T-helper 2 cell treated with Interferon-gamma antibody and Interleukin-4, amounts not matched to agents 5 μg/mL and 100 μg/mL, for 36 hours (primary cell): ENCODE measurements around the gene NUP214.
A peak's percentile ranks its signal among the peaks of the same experiment; 100 is the strongest.

ENCODE experiments used
- DNase-seq: peaks from one replicate; pipeline ENCODE4 v3.0.0; 2021; ENCODE audit warnings: low spot score
- H3K27ac Mint-ChIP-seq: one replicate; pipeline ENCODE4 v1.8.0; 2021; ENCODE audit warnings: mild to moderate bottlenecking, mixed read lengths
- H3K27me3 Mint-ChIP-seq: one replicate; pipeline ENCODE4 v1.8.0; 2021; ENCODE audit warnings: low read depth, mixed read lengths
- H3K36me3 Mint-ChIP-seq: one replicate; pipeline ENCODE4 v1.8.0; 2021; ENCODE audit warnings: low read depth, mixed read lengths
- H3K4me1 Mint-ChIP-seq: one replicate; pipeline ENCODE4 v1.8.0; 2021; ENCODE audit warnings: low read depth, mixed read lengths
- H3K4me3 Mint-ChIP-seq: one replicate; pipeline ENCODE4 v1.8.0; 2022; ENCODE audit warnings: mild to moderate bottlenecking, moderate library complexity, mixed read lengths
- H3K9me3 Mint-ChIP-seq: one replicate; pipeline ENCODE4 v1.8.0; 2021; ENCODE audit warnings: mixed read lengths

Gene NUP214

DNA sequence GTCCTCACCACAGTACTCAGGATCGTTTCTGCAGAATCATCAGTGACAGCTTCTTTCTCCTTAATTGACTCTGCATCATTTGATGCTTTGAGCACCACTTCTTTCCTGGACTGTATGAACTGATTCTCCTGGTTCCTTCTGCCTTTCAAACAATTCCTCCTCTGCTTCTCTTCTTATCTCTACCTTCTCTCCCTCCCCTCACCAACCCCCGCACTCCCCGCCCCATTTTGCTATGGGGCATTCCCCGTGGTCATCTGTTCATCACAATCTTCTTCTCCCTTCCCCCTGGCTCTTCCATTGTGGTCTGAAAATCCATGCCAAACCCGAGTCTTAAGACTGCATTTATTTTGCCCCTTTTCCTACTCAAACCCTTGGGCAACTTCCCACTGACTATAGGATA is 93.0 kb downstream of the NUP214 start:
- H3K27me3 Mint-ChIP-seq: no peaks in the 10 kb centered on the region
- H3K4me3 Mint-ChIP-seq: no peak overlapping the region
- no peak for DNase-seq
- no peaks in the 10 kb centered on the region for H3K4me1 Mint-ChIP-seq
- H3K36me3 Mint-ChIP-seq: peaks cover 35% of the 10 kb centered on the region
- no peaks in the 10 kb centered on the region for H3K9me3 Mint-ChIP-seq
- H3K27ac Mint-ChIP-seq: no peak overlapping the region

DNA sequence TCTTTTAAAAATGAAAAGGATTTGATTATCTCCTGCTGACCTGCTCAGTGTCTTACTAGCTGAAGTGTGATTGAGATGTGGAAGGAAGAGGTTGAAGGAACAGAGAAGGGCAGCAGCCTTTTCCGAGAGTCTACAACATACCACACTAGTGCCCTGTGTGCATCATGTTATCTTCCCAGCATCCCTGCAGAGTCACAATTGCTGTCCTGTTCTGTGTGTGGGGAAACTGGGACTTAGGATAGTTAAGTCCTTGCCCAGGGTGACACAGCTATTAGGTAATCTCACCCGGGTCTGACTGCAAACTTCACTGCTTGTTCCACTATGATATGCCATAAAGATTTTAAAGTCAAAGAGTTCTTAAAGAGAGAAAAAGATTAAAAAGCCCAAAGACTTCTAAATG is 95.1 kb downstream of the NUP214 start:
- no peaks in the 10 kb centered on the region for H3K4me1 Mint-ChIP-seq
- H3K9me3 Mint-ChIP-seq: no peaks in the 10 kb centered on the region
- H3K27ac Mint-ChIP-seq: no peak overlapping the region
- H3K4me3 Mint-ChIP-seq: no peak overlapping the region
- DNase-seq: no peak
- H3K27me3 Mint-ChIP-seq: no peaks in the 10 kb centered on the region
- H3K36me3 Mint-ChIP-seq: peaks cover 33% of the 10 kb centered on the region

DNA sequence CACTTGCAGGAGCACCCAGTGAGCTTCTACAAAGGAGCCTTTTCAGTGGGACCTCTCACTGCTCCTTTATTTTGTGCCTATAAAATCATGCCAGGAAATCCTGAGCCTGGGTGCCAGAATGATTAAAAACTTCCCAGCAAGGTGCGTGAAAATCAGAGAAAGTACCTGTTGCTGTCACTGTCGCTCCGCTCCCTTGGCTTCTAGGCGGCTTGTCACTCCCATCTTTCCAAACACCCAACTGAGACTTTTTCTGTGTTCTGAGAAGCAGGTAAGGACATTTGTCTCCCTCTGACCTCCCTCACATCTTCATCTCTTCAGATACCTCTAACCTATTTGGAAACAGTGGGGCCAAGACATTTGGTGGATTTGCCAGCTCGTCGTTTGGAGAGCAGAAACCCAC is 97.1 kb downstream of the NUP214 start:
- H3K4me1 Mint-ChIP-seq: no peaks in the 10 kb centered on the region
- H3K4me3 Mint-ChIP-seq: no peak overlapping the region
- no peaks in the 10 kb centered on the region for H3K27me3 Mint-ChIP-seq
- H3K36me3 Mint-ChIP-seq: peaks cover 31% of the 10 kb centered on the region
- H3K27ac Mint-ChIP-seq: no peak overlapping the region
- H3K9me3 Mint-ChIP-seq: no peaks in the 10 kb centered on the region
- DNase-seq: no peak

DNA sequence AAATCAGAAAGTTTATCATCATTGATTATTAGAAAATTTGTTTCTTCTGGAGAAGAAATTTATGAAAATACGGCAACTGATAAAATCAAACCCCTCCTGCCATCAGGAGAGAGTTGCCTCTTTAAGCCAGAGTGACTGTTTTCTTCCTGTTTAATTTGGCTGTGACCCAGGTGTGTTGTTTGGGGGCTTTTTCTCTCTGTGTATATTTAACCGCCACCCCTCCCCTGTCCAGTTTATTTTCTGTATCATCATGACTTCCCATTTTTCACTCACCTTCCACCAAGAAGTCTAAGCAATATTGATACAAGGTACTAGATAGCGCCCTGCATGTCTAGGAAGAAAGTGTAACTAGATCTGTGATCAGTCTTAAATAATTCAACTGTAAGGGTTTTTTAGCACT is 100.8 kb downstream of the NUP214 start:
- Mint-ChIP-seq H3K36me3 (peaks cover 28% of the 10 kb centered on the region), H3K9me3 (no peaks in the 10 kb centered on the region), H3K4me1 (no peaks in the 10 kb centered on the region), H3K27ac (no peak overlapping the region), H3K4me3 (no peak overlapping the region), H3K27me3 (no peaks in the 10 kb centered on the region)
- no peak for DNase-seq

DNA sequence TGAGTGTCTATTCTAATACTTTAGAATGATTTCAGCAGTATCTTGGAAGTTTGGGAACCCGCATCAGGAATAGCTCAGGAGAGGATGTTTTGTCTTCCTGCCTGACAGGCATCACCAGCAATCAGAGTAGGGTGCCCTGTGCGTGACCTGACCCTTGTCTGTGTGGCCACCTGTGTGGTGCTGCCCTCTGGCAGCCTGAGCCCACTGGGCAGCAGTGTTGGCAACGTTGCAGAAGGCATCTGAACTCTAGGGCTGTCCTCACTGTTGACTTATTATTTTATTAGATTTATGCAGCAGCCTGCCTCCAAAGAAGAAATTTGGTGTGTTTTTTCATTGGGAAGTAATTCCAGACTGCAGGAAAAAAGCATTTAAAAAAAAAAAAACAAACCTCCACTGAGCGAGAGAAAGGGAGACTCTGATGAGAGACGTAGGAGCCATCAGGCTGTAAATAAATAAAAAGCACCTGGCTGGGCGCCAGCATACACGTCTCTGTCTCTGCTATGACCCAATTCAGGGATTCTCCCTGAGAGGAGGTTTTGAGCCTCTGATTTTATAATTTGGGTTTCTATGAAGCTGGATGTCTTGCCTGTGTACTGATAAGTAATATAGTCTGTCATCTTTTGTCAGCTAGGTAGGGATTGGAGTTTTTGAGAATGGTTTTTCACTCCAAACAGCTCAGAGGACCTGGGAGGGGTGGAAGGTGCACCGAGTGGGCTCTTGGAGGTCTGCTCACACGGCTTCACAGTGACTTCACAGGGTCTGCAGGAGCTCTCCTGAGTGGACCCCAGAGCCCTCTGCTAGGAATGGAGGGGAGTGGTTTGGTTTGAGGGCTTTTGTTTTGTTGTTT is 101.9 kb downstream of the NUP214 start:
- H3K9me3 Mint-ChIP-seq: no peaks in the 10 kb centered on the region
- H3K4me3 Mint-ChIP-seq: no peak overlapping the region
- H3K27me3 Mint-ChIP-seq: no peaks in the 10 kb centered on the region
- H3K4me1 Mint-ChIP-seq: peaks cover 2% of the 10 kb centered on the region
- H3K36me3 Mint-ChIP-seq: peaks cover 35% of the 10 kb centered on the region
- DNase-seq: no peak
- H3K27ac Mint-ChIP-seq: no peak overlapping the region

DNA sequence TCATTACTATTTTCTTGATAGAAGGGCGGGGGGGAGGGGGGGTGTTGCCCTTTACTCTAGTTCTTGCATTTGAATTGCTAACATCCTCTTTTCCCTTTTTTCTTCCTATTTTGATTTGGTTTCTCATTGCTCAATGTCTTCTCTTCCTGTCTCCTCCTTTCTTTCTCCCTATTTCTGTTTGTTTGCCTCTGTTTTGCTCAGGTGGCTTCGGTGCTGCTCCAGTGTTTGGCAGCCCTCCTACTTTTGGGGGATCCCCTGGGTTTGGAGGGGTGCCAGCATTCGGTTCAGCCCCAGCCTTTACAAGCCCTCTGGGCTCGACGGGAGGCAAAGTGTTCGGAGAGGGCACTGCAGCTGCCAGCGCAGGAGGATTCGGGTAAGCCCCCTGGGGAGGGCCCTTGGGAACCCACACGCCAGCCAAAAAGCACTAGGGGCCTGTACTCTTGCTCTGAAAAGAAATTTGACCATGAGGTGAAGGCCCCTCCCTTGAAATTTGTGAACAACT is 102.6 kb downstream of the NUP214 start:
- peaks cover 34% of the 10 kb centered on the region for H3K36me3 Mint-ChIP-seq
- no peak overlapping the region for H3K4me3 Mint-ChIP-seq
- no peak for DNase-seq
- H3K9me3 Mint-ChIP-seq: no peaks in the 10 kb centered on the region
- peak overlapping the region; percentile 32 for H3K27ac Mint-ChIP-seq
- H3K27me3 Mint-ChIP-seq: no peaks in the 10 kb centered on the region
- H3K4me1 Mint-ChIP-seq: peaks cover 2% of the 10 kb centered on the region

DNA sequence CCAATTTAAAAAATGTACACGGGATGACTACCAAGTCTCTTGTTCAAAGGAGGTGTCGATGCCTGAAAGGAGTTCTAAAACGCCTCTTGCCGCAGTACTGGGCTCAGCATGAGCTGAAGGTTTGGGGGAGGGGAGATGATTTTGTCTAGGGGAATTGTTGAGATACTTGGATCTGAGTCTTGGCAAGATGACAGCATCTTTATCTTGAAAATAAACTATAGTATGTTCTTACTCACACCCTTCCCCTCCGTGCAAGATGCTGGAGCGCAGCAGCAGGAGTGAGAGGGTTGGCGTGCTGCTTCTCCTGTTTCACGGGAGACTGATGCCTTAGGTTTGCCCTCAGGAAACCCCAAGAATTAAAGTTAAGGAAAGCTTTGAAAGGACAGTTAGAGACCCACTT is 103.6 kb downstream of the NUP214 start:
- DNase-seq: no peak
- H3K9me3 Mint-ChIP-seq: no peaks in the 10 kb centered on the region
- H3K4me1 Mint-ChIP-seq: peaks cover 8% of the 10 kb centered on the region
- no peak overlapping the region for H3K4me3 Mint-ChIP-seq
- peaks cover 38% of the 10 kb centered on the region for H3K36me3 Mint-ChIP-seq
- H3K27me3 Mint-ChIP-seq: no peaks in the 10 kb centered on the region
- no peak overlapping the region for H3K27ac Mint-ChIP-seq

DNA sequence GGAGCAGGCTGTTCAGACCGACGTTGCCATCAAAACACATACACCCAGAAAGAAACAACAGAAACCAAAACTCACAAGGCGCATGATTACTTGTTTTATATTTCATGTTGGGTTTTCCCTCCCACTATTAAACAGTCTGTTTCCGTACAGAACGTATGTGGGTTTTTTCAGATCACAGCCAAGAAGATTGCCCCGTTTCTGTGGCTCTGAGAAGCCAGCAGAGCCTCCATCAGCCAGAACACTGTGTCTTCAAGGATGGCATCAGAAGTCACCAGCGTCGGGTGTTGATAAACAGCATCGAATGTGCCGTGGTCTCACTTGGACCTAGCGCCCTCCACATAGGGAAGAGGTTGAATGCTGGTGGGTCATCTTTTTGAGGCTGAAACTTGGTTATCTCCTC is 108.2 kb downstream of the NUP214 start:
- H3K4me3 Mint-ChIP-seq: peak overlapping the region; percentile 46
- H3K36me3 Mint-ChIP-seq: peaks cover 41% of the 10 kb centered on the region
- no peaks in the 10 kb centered on the region for H3K9me3 Mint-ChIP-seq
- DNase-seq: no peak
- H3K27ac Mint-ChIP-seq: peak overlapping the region; percentile 73
- no peaks in the 10 kb centered on the region for H3K27me3 Mint-ChIP-seq
- peaks cover 25% of the 10 kb centered on the region for H3K4me1 Mint-ChIP-seq

DNA sequence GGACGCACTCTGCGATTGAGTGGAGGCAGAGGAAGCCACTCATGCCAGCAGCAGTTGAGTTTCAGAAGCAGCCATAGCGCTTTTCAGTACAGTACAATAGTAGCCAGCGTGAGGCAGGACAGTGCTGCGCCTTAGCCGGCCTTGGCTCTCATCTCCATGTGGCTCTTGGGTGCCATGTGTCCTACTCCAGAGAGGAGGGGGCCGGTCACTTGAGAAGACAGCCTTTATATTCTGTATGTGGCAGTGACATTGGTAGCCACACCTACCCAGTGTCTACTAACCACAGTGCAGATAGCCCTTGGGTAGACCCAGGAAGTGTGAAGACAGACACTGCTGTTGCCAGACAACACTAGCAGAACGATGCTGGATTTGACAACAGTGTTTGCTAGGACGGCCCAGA is 108.6 kb downstream of the NUP214 start:
- Mint-ChIP-seq H3K27ac (peak overlapping the region; percentile 73), H3K27me3 (no peaks in the 10 kb centered on the region), H3K36me3 (peaks cover 41% of the 10 kb centered on the region), H3K4me1 (peaks cover 27% of the 10 kb centered on the region), H3K9me3 (no peaks in the 10 kb centered on the region), H3K4me3 (peak overlapping the region; percentile 46)
- no peak for DNase-seq

DNA sequence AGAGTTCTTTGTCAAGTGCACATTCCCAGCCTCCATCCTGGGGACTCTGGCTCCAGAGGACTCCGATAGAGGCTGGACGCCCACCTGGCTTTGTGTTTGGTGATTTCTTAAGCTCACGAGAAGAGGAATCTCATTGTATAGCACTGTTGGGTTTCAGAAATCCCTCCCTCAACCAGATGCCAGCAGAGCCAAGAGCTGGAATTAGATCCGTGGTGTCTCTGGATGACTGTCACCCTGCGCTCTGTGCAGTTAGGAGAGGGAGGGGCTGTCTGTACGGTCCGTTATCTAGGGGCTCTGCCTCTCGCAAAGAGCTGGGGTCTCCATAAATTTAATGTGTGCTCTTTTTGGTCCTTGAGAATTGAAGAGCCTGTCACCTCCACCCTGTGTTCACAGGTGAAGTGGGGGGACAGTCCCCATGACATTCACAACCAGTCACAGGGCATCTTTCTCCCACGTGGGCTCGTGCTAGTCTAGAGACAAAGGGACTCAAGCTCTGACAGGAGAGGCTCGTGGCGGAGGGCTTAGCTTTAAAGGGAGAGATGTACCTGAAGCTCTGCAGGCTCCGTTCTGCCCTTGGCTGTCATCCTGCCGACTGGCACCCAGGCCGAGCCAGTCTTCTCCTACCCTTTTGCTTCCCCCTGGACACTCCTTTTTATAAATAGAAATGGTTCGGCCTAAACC is 109.6 kb downstream of the NUP214 start:
- DNase-seq: no peak
- peaks cover 38% of the 10 kb centered on the region for H3K36me3 Mint-ChIP-seq
- peak overlapping the region; percentile 26 for H3K27ac Mint-ChIP-seq
- H3K4me3 Mint-ChIP-seq: no peak overlapping the region
- no peaks in the 10 kb centered on the region for H3K9me3 Mint-ChIP-seq
- H3K27me3 Mint-ChIP-seq: no peaks in the 10 kb centered on the region
- peaks cover 31% of the 10 kb centered on the region for H3K4me1 Mint-ChIP-seq

DNA sequence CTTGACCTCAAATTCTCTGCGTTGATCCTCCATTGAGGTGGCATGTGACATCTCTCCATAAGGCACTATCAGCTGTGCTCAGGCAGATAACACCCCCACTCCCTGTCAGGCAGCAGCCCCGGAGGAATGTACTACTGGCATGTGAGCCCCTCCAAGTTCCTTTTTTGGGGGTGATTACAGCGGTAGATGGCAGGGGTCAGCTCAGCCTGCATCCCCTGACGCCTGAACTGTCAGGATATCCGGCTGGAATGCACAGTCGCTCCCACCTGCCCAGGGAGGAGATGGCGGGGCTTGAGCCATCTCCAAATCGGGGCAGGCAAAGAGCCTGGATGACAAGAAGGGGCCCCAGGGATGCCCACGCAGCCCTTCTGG is 110.1 kb downstream of the NUP214 start:
- Mint-ChIP-seq H3K9me3 (no peaks in the 10 kb centered on the region), H3K27me3 (no peaks in the 10 kb centered on the region), H3K4me1 (peaks cover 31% of the 10 kb centered on the region), H3K27ac (peak overlapping the region; percentile 26), H3K36me3 (peaks cover 36% of the 10 kb centered on the region), H3K4me3 (no peak overlapping the region)
- DNase-seq: no peak

DNA sequence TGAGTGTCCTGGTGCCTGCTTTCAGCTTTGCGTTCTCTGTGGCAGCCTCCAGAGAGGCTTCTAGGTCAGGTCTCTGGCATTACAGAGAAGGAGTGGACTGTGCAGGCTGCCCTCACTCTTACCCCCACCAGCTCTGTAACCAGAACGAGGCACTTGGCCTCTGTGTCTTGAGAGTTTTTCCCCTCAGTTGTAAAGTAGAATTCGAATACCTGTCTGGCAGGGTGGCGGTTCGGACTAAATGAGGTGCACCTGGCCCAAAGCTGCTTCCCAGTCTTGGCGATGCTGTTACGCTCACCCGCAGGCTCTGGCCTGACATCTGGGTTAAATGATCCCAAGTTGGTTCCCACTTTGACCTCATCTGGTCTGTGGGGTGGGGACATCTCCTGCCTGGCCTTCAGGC is 110.8 kb downstream of the NUP214 start:
- H3K36me3 Mint-ChIP-seq: peaks cover 32% of the 10 kb centered on the region
- H3K27me3 Mint-ChIP-seq: no peaks in the 10 kb centered on the region
- no peaks in the 10 kb centered on the region for H3K9me3 Mint-ChIP-seq
- H3K4me1 Mint-ChIP-seq: peaks cover 31% of the 10 kb centered on the region
- no peak for DNase-seq
- no peak overlapping the region for H3K4me3 Mint-ChIP-seq
- no peak overlapping the region for H3K27ac Mint-ChIP-seq

DNA sequence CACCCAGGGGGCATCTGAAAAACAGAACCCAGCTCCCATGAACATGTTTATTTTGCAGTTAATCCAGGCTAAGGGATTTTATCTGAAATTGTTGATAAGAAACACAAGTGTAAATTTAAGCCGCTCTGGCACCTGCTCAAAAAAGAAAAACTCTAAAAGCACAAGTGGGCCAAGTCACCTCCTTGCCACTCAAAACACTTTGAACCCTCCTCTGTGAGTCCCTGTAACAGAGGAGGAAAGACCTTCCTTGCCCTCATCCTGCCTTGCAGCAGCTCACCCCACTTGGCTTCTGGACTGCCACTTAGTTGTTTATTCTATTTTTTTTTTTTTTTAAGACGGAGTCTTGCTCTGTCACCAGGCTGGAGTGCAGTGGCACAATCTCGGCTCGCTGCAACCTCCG is 111.4 kb downstream of the NUP214 start:
- H3K9me3 Mint-ChIP-seq: no peaks in the 10 kb centered on the region
- H3K4me1 Mint-ChIP-seq: peaks cover 32% of the 10 kb centered on the region
- H3K36me3 Mint-ChIP-seq: peaks cover 28% of the 10 kb centered on the region
- DNase-seq: no peak
- H3K4me3 Mint-ChIP-seq: no peak overlapping the region
- H3K27me3 Mint-ChIP-seq: no peaks in the 10 kb centered on the region
- H3K27ac Mint-ChIP-seq: peak overlapping the region; percentile 90

DNA sequence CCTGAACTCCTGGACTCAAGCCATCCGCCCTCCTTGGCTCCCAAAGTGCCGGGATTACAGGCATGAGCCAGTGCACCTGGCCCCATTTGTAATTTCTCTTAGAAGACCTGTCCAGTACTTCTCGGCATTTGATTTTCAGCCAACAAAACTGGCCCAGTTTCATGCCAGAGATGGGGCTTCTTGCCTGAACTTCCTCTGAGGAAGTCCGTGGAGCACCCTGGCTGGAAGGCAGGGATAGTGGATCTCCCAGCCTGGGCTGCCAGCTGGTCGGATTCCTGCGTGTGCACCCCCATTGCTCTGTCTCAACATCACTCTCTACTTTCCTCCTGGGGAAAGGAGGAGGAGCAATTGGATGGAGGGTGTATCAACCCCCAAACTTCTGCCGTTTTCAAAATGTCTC is 111.9 kb downstream of the NUP214 start:
- no peak for DNase-seq
- H3K9me3 Mint-ChIP-seq: no peaks in the 10 kb centered on the region
- peak overlapping the region; percentile 90 for H3K27ac Mint-ChIP-seq
- no peaks in the 10 kb centered on the region for H3K27me3 Mint-ChIP-seq
- H3K4me1 Mint-ChIP-seq: peaks cover 31% of the 10 kb centered on the region
- peak overlapping the region; percentile 59 for H3K4me3 Mint-ChIP-seq
- peaks cover 23% of the 10 kb centered on the region for H3K36me3 Mint-ChIP-seq
